Ovary (tissue), 9 donors: Measurements from ENCODE around the gene TMSB15B. TPM values are rescaled to one million over a fixed set of nuclear protein-coding genes. Genes with fewer than 3 reads are reported as not detected.
"Not testable (repeated sequence)": the region's sequence is repeated elsewhere in the genome, so short reads cannot be mapped to it uniquely, and the experiment has no call there.

Source experiments
- DNase-seq, 5 donors: peaks; one replicate each; pipeline ENCODE4 v3.0.0-alpha.2; 2019 to 2020
- H3K27ac ChIP-seq, 2 donors: fragments of 200-600 bp; one replicate each; pipeline versions ENCODE4 v1.5.1 to v1.8.0; 2019 to 2022
- H3K27me3 ChIP-seq: fragments of 200-600 bp; one replicate; pipeline ENCODE4 v1.8.0; 2022
- H3K36me3 ChIP-seq: fragments of 200-600 bp; sonication (generic); one replicate; pipeline ENCODE4 v1.5.1; 2019
- H3K4me1 ChIP-seq: one replicate; pipeline ENCODE4 v1.8.1; 2013; ENCODE audit warnings: mild to moderate bottlenecking, moderate library complexity; ENCODE audit not compliant: insufficient read depth
- H3K4me3 ChIP-seq: fragments of 200-600 bp; sonication (generic); one replicate; pipeline ENCODE4 v1.5.1; 2017
- H3K9me3 ChIP-seq, 2 donors: fragments of 200-600 bp in 1 of 2; sonication (generic) in 1 of 2; one replicate each; pipeline versions ENCODE4 v1.5.1 to v1.8.1; 2013 to 2019; ENCODE audit warnings: mild to moderate bottlenecking in 1 of 2, moderate library complexity in 1 of 2
- CTCF ChIP-seq, 3 donors: fragments of 450-650 bp in 2 of 3; fragments of 200-600 bp in 1 of 3; IDR thresholded peaks; one replicate each; pipeline versions ENCODE4 v1.5.1 to v1.8.0; 2016 to 2022; ENCODE audit warnings: antibody characterized with exemption in 3 of 3, mild to moderate bottlenecking in 1 of 3
- EP300 ChIP-seq: sonication (generic); formaldehyde crosslinking; IDR thresholded peaks from one replicate; pipeline ENCODE4 v1.6.1; 2017; ENCODE audit warnings: antibody characterized with exemption
- POLR2A ChIP-seq: fragments of 450-650 bp; IDR thresholded peaks from one replicate; pipeline ENCODE4 v1.6.1; 2017; ENCODE audit warnings: antibody characterized with exemption, mild to moderate bottlenecking, moderate library complexity
- WGBS, 3 donors: extraction: QIAGEN DNeasy Blood & Tissue Kit in 1 of 3; methylation state at CpG; one replicate each; pipeline versions ENCODE4 v1.1.5 to v1.1.7; 2013 to 2017; 5-methylcytosine and 5-hydroxymethylcytosine counted together
- intact Hi-C, 4 donors: fragments of 100-400 bp; cut with DNase I; formaldehyde crosslinking; loops; one replicate each; pipeline versions ENCODE4 v1.11.0 to v1.15.1; 2022 to 2023
- polyA plus RNA-seq, 2 donors: library from polyadenylated mRNA; stranded (reverse); fragments of 200-250 nt in 1 of 2; fragments of 350-450 nt in 1 of 2; fragmentation: Illumina TruSeq in 1 of 2; extraction: RNeasy Lipid Tissue Mini Kit (QIAGEN cat#74804) in 1 of 2; gene quantifications; one replicate each; pipeline ENCODE4 v1.2.3, GENCODE V29; 2013 to 2014
- total RNA-seq, 7 donors: library from RNA; depleted of rRNA in 2 of 7; stranded (reverse); fragments of >200 nt in 2 of 7; fragmentation: NEBNext Ultra II Directional in 3 of 7; extraction: Animal tissue kit (Norgen Biotek cat#: 25700) in 3 of 7; gene quantifications; one replicate each; pipeline versions ENCODE4 v1.1.0 to v1.2.4, GENCODE V29; 2016 to 2023
- donor health status: DM: no; HTN: no; CAD: no; lungs with moderate emphysema.
- donor health status: DM: no; HTN: no; CAD: no.
- donor health status: Bipolar disorder and iron deficiency.
- donor health status: DM: yes; HTN: yes; CAD: no.
- donor health status: DM: no; HTN: no; CAD: no.
- donor health status: DM: yes; HTN: yes; CAD: no.

Gene TMSB15B
- total and polyA plus RNA-seq, 9 donors = 5.5 to 27.6 (median 14.3) TPM

- DNase-seq = no peak
- Histone ChIP-seq H3K36me3 (no peaks in the 10 kb centered on the region), H3K27ac (no peak overlapping the region), H3K4me3 (no peak overlapping the region), H3K4me1 (no peaks in the 10 kb centered on the region), H3K27me3 (no peaks in the 10 kb centered on the region), H3K9me3 (no peaks in the 10 kb centered on the region)
- no peak for TF ChIP-seq POLR2A
- TF ChIP-seq CTCF (IDR thresholded peaks at IDR 0.05) = peak in 2 of 3 donors; percentile 47 to 61
- WGBS, 3 donors = 29 to 33% (median 31%) methylated on average over 3 of the region's 3 CpGs
- intact Hi-C loops = no loop called here
These were observed 21.0 kb upstream of the TMSB15B start for GRCh38 chrX:103941201-103941975.

GRCh38 chrX:103949506-103949905 is 12.9 kb upstream of the TMSB15B start:
- Histone ChIP-seq H3K27me3 (no peaks in the 10 kb centered on the region), H3K27ac (no peak overlapping the region), H3K4me1 (no peaks in the 10 kb centered on the region), H3K9me3 (no peaks in the 10 kb centered on the region), H3K36me3 (no peaks in the 10 kb centered on the region), H3K4me3 (no peak overlapping the region)
- no peak for TF ChIP-seq CTCF (IDR thresholded peaks at IDR 0.05)
- no peak for TF ChIP-seq POLR2A
- no peak for TF ChIP-seq EP300
- intact Hi-C loops = no loop called here
- WGBS, 3 donors = 43 to 51% (median 48%) methylated on average over 1 of the region's 1 CpG
- DNase-seq = no peak

GRCh38 chrX:103953353-103953752 is 9.1 kb upstream of the TMSB15B start:
- Histone ChIP-seq H3K27ac (no peak overlapping the region), H3K4me1 (no peaks in the 10 kb centered on the region), H3K9me3 (no peaks in the 10 kb centered on the region), H3K36me3 (no peaks in the 10 kb centered on the region), H3K4me3 (no peak overlapping the region), H3K27me3 (no peaks in the 10 kb centered on the region)
- intact Hi-C loops = no loop called here
- 57 to 83% (median 73%) methylated on average over 4 of the region's 4 CpGs for WGBS, 3 donors
- DNase-seq = no peak
- TF ChIP-seq POLR2A (no peak), EP300 (no peak), CTCF (IDR thresholded peaks at IDR 0.05) (no peak)

GRCh38 chrX:103954259-103954658 is 8.2 kb upstream of the TMSB15B start:
- no peaks in the 10 kb centered on the region for H3K27me3 ChIP-seq
- no peak overlapping the region for H3K27ac ChIP-seq
- 79 to 88% (median 82%) methylated on average over 6 of the region's 6 CpGs for WGBS, 3 donors
- H3K9me3 ChIP-seq = no peaks in the 10 kb centered on the region
- H3K4me1 ChIP-seq = no peaks in the 10 kb centered on the region
- intact Hi-C loops = no loop called here
- H3K4me3 ChIP-seq = no peak overlapping the region
- DNase-seq = no peak
- no peaks in the 10 kb centered on the region for H3K36me3 ChIP-seq
- TF ChIP-seq CTCF (IDR thresholded peaks at IDR 0.05) (no peak), POLR2A (no peak), EP300 (no peak)

- H3K4me1 ChIP-seq, H3K27ac ChIP-seq, H3K9me3 ChIP-seq, DNase-seq, H3K4me3 ChIP-seq, H3K36me3 ChIP-seq, intact Hi-C loops, H3K27me3 ChIP-seq: not testable (repeated sequence)
- WGBS, 3 donors = no CpG with 5 or more reads among the region's 6 CpGs
These were observed 1.8 kb upstream of the TMSB15B start for GRCh38 chrX:103960599-103960998.

GRCh38 chrX:103983508-103983907 is 21.1 kb downstream of the TMSB15B start:
- DNase-seq, H3K36me3 ChIP-seq, H3K9me3 ChIP-seq, H3K27ac ChIP-seq, H3K4me3 ChIP-seq, H3K27me3 ChIP-seq, intact Hi-C loops, H3K4me1 ChIP-seq: not testable (repeated sequence)
- WGBS, 3 donors = no CpG with 5 or more reads among the region's 13 CpGs
